ENCODE measurements around the gene SLC6A20.

SLC6A20 gene, protein sequence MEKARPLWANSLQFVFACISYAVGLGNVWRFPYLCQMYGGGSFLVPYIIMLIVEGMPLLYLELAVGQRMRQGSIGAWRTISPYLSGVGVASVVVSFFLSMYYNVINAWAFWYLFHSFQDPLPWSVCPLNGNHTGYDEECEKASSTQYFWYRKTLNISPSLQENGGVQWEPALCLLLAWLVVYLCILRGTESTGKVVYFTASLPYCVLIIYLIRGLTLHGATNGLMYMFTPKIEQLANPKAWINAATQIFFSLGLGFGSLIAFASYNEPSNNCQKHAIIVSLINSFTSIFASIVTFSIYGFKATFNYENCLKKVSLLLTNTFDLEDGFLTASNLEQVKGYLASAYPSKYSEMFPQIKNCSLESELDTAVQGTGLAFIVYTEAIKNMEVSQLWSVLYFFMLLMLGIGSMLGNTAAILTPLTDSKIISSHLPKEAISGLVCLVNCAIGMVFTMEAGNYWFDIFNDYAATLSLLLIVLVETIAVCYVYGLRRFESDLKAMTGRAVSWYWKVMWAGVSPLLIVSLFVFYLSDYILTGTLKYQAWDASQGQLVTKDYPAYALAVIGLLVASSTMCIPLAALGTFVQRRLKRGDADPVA

DNA sequence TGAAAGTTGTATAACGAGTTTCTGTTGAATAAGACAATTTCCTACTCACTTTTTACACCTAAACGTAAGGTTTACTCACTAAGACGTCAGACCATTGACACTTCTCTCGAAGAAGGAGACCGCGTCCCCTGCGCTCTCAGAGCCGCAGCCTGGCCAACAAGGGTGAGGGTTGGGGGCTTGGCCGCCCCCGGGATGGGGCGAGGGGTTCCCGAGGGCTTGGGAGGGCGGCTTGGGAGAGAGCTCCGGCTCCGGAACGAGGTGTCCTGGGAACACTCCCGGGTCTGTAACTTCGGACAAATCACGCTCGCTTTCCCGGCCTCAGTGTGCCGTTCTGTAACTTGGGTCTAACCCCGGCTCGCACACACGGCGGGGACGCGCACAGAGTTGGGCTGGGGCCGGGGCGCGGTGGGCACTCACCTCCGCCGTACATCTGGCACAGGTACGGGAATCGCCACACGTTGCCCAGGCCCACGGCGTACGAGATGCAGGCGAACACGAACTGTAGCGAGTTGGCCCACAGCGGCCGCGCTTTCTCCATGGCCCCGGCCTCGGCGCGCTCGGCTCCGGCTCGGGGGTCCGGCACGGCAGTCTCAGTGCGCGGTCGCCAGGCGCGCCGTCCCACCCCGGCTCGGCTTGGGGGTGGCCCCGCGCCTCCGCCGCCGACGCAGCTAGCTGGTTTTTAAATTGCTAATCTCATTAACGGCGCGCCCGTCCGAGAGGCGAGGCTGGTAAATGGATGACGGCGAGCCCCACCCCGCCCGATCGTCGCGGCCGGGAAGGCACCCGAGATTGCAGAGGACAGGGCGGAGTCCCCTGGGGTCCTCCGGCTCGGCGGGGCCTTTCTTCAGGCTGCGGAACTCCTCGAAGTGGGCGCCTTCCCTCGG, at the start of gene SLC6A20:
SLC6A20 (minus strand) TSS at position 655 of the 884 bp plus-strand sequence; CDS start at position 538, 117 bp downstream.
- Histone ChIP-seq H3K36me3 (ENCODE audit: control insufficient read depth, insufficient read depth, low read length) (no peaks in the 10 kb centered on the region), H3K4me3 (ENCODE audit: low read depth, low read length) (peak within 1 kb of the TSS; percentile 70), H3K9ac (ENCODE audit: low read depth, low read length) (no peak within 1 kb of the TSS), H3K4me1 (ENCODE audit: control insufficient read depth, insufficient read depth, low read length) (no peaks in the 10 kb centered on the region), H3K27me3 (ENCODE audit: control insufficient read depth, insufficient read depth, low read length) (peaks cover 60% of the 10 kb centered on the region), H3K9me3 (ENCODE audit: control insufficient read depth, insufficient read depth, low read length) (no peaks in the 10 kb centered on the region)

- no peak overlapping the region for H3K4me3 ChIP-seq (ENCODE audit: low read depth, low read length)
These were observed 48.3 kb upstream of the SLC6A20 start for GRCh38 chr3:45844616-45845015.

DNA sequence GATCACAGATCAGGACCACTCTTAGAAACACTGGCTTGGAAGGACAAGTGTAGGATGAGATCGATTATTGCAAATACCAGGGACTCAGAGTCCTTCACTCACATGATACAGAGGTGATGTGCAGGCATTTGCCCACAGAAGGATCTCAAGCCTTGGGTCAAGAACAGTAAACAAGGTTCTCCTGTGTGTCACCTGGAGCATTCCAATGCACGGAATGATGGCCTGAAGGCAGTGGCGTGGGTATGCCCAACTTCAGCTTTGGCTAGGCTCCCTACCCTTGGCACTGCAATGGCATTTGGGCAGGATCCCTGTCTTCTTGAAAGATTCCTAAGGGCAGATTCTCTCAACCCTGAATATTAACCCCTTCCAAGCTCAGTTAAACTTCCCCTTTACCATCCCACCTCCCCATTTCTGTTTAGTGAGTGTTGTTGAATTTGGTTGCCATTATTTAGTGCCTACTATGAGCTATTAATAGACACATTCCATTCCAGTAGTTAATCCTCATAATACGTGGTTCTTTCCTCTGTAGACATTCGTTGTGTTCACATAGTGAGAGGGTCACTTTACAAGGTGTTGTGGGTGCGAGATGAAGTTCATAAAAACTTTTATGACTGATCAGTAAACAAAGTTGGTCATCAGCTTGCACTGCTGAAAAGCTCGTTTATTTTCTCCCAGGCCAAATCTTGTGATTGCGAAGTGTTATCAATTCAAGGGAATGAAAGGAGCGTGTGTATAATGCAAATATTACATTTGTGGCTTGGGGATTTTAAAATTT, 46.7 kb upstream of the SLC6A20 start:
- Histone ChIP-seq H3K27me3 (ENCODE audit: control insufficient read depth, insufficient read depth, low read length) (peaks cover 45% of the 10 kb centered on the region), H3K36me3 (ENCODE audit: control insufficient read depth, insufficient read depth, low read length) (no peaks in the 10 kb centered on the region), H3K9ac (ENCODE audit: low read depth, low read length) (no peak overlapping the region), H3K4me3 (ENCODE audit: low read depth, low read length) (no peak overlapping the region), H3K9me3 (ENCODE audit: control insufficient read depth, insufficient read depth, low read length) (no peaks in the 10 kb centered on the region), H3K4me1 (ENCODE audit: control insufficient read depth, insufficient read depth, low read length) (no peaks in the 10 kb centered on the region)

More at GRCh38 chr3:45844616-45845015, 48.3 kb upstream of the SLC6A20 start:
- Histone ChIP-seq H3K27me3 (ENCODE audit: control insufficient read depth, insufficient read depth, low read length) (peaks cover 48% of the 10 kb centered on the region), H3K4me1 (ENCODE audit: control insufficient read depth, insufficient read depth, low read length) (no peaks in the 10 kb centered on the region), H3K36me3 (ENCODE audit: control insufficient read depth, insufficient read depth, low read length) (no peaks in the 10 kb centered on the region), H3K9me3 (ENCODE audit: control insufficient read depth, insufficient read depth, low read length) (no peaks in the 10 kb centered on the region), H3K9ac (ENCODE audit: low read depth, low read length) (no peak overlapping the region)

DNA sequence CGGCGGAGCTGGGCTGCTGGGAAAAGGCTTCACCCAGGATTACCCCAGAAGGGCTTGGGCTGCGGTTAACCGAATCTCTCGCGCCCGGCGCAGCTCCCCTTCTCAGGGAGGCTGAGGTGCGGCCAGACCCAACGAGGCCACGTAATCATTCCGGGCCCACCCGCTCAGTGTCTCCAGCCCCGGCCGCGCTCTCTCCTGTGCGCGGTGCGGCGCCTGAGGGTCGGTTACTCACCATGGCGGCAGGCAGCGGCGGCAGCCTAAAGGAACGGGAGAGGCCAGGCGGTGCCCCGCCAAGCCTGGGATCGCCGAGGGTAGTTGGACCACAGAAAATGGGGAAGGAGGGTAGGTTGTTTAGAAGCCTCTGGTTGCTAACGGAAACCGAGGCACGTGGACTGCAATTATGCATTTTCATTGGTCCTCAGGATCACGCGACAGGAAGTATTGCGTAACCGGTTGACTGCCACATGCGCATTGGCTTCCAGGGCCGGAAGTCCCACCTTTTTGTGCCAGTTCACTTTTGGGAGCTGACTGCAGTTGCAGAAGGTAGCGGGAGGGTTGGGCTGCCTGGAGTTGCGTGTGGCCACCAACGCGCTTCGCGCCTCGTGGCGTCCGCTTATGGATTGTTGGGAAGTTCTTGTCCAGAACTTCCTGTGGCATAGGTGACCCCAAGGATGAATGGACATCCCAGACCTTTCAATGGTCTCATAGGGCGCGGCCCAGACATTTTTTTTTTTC, 45.6 kb upstream of the SLC6A20 start, which contains the start of gene LZTFL1:
LZTFL1 (minus strand) TSS at position 363 of the 735 bp plus-strand sequence; CDS start at position 235, 128 bp downstream.
- H3K27me3 ChIP-seq (ENCODE audit: control insufficient read depth, insufficient read depth, low read length) = peaks cover 34% of the 10 kb centered on the region
- peak within 1 kb of the TSS; percentile 78 for H3K4me3 ChIP-seq (ENCODE audit: low read depth, low read length)
- no peaks in the 10 kb centered on the region for H3K36me3 ChIP-seq (ENCODE audit: control insufficient read depth, insufficient read depth, low read length)
- no peaks in the 10 kb centered on the region for H3K9me3 ChIP-seq (ENCODE audit: control insufficient read depth, insufficient read depth, low read length)
- no peaks in the 10 kb centered on the region for H3K4me1 ChIP-seq (ENCODE audit: control insufficient read depth, insufficient read depth, low read length)
- H3K9ac ChIP-seq (ENCODE audit: low read depth, low read length) = peak within 1 kb of the TSS; percentile 1

- H3K9ac ChIP-seq (ENCODE audit: low read depth, low read length) = no peak overlapping the region
- H3K4me3 ChIP-seq (ENCODE audit: low read depth, low read length) = peak overlapping the region; percentile 76
- no peaks in the 10 kb centered on the region for H3K4me1 ChIP-seq (ENCODE audit: control insufficient read depth, insufficient read depth, low read length)
- no peaks in the 10 kb centered on the region for H3K36me3 ChIP-seq (ENCODE audit: control insufficient read depth, insufficient read depth, low read length)
- H3K9me3 ChIP-seq (ENCODE audit: control insufficient read depth, insufficient read depth, low read length) = no peaks in the 10 kb centered on the region
- H3K27me3 ChIP-seq (ENCODE audit: control insufficient read depth, insufficient read depth, low read length) = peaks cover 30% of the 10 kb centered on the region
These were observed 45.1 kb upstream of the SLC6A20 start for GRCh38 chr3:45841420-45841756.

GRCh38 chr3:45838466-45838865, 42.1 kb upstream of the SLC6A20 start:
- H3K4me3 ChIP-seq (ENCODE audit: low read depth, low read length) = no peak overlapping the region
- H3K4me1 ChIP-seq (ENCODE audit: control insufficient read depth, insufficient read depth, low read length) = no peaks in the 10 kb centered on the region
- H3K27me3 ChIP-seq (ENCODE audit: control insufficient read depth, insufficient read depth, low read length) = peaks cover 8% of the 10 kb centered on the region
- no peaks in the 10 kb centered on the region for H3K9me3 ChIP-seq (ENCODE audit: control insufficient read depth, insufficient read depth, low read length)
- no peaks in the 10 kb centered on the region for H3K36me3 ChIP-seq (ENCODE audit: control insufficient read depth, insufficient read depth, low read length)
- H3K9ac ChIP-seq (ENCODE audit: low read depth, low read length) = no peak overlapping the region

- Histone ChIP-seq H3K4me1 (ENCODE audit: control insufficient read depth, insufficient read depth, low read length) (no peaks in the 10 kb centered on the region), H3K27me3 (ENCODE audit: control insufficient read depth, insufficient read depth, low read length) (no peaks in the 10 kb centered on the region), H3K9ac (ENCODE audit: low read depth, low read length) (no peak overlapping the region), H3K4me3 (ENCODE audit: low read depth, low read length) (no peak overlapping the region), H3K9me3 (ENCODE audit: control insufficient read depth, insufficient read depth, low read length) (no peaks in the 10 kb centered on the region), H3K36me3 (ENCODE audit: control insufficient read depth, insufficient read depth, low read length) (no peaks in the 10 kb centered on the region)
These were observed 36.4 kb upstream of the SLC6A20 start for GRCh38 chr3:45832699-45833098.

- no peaks in the 10 kb centered on the region for H3K36me3 ChIP-seq (ENCODE audit: control insufficient read depth, insufficient read depth, low read length)
- no peaks in the 10 kb centered on the region for H3K4me1 ChIP-seq (ENCODE audit: control insufficient read depth, insufficient read depth, low read length)
- H3K4me3 ChIP-seq (ENCODE audit: low read depth, low read length) = no peak overlapping the region
- H3K9ac ChIP-seq (ENCODE audit: low read depth, low read length) = no peak overlapping the region
- no peaks in the 10 kb centered on the region for H3K27me3 ChIP-seq (ENCODE audit: control insufficient read depth, insufficient read depth, low read length)
- H3K9me3 ChIP-seq (ENCODE audit: control insufficient read depth, insufficient read depth, low read length) = no peaks in the 10 kb centered on the region
These were observed 33.8 kb upstream of the SLC6A20 start for GRCh38 chr3:45830121-45830520.

DNA sequence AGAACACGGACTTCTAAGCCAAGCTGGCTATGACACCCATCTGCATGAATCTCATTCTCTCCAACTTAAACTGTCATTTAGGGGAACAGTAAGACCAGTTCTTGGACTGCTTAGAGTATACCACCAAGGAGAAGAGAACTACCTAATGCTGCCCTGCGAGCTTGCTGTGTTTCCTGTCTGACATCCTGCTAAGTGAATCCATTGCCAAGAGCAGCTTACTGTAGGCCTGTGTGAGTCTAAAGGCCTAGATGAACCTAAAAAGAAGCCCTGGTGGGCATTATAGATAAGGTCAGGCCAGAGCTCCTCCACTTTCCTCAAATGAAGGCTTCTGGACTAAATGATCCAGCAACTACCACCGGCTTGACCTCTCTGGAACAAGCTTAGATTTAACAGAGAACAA, 30.6 kb upstream of the SLC6A20 start:
- Histone ChIP-seq H3K27me3 (ENCODE audit: control insufficient read depth, insufficient read depth, low read length) (no peaks in the 10 kb centered on the region), H3K36me3 (ENCODE audit: control insufficient read depth, insufficient read depth, low read length) (no peaks in the 10 kb centered on the region), H3K4me1 (ENCODE audit: control insufficient read depth, insufficient read depth, low read length) (no peaks in the 10 kb centered on the region)

GRCh38 chr3:45826321-45826720, 30.0 kb upstream of the SLC6A20 start:
- Histone ChIP-seq H3K36me3 (ENCODE audit: control insufficient read depth, insufficient read depth, low read length) (no peaks in the 10 kb centered on the region), H3K4me3 (ENCODE audit: low read depth, low read length) (no peak overlapping the region), H3K9me3 (ENCODE audit: control insufficient read depth, insufficient read depth, low read length) (no peaks in the 10 kb centered on the region), H3K4me1 (ENCODE audit: control insufficient read depth, insufficient read depth, low read length) (no peaks in the 10 kb centered on the region), H3K9ac (ENCODE audit: low read depth, low read length) (no peak overlapping the region), H3K27me3 (ENCODE audit: control insufficient read depth, insufficient read depth, low read length) (no peaks in the 10 kb centered on the region)

More for the DNA sequence above, 30.6 kb upstream of the SLC6A20 start:
- H3K9me3 ChIP-seq (ENCODE audit: control insufficient read depth, insufficient read depth, low read length) = no peaks in the 10 kb centered on the region
- no peak overlapping the region for H3K9ac ChIP-seq (ENCODE audit: low read depth, low read length)
- no peak overlapping the region for H3K4me3 ChIP-seq (ENCODE audit: low read depth, low read length)

All from iPS-15b (cell line).